ENCODE results near the gene SLC5A11. TPM values are rescaled to one million over a fixed set of nuclear protein-coding genes. Genes with fewer than 3 reads are reported as not detected.

SLC5A11 gene
- polyA plus RNA-seq, 4 donors = 4.5 to 32.4 (median 19.6) TPM

DNA sequence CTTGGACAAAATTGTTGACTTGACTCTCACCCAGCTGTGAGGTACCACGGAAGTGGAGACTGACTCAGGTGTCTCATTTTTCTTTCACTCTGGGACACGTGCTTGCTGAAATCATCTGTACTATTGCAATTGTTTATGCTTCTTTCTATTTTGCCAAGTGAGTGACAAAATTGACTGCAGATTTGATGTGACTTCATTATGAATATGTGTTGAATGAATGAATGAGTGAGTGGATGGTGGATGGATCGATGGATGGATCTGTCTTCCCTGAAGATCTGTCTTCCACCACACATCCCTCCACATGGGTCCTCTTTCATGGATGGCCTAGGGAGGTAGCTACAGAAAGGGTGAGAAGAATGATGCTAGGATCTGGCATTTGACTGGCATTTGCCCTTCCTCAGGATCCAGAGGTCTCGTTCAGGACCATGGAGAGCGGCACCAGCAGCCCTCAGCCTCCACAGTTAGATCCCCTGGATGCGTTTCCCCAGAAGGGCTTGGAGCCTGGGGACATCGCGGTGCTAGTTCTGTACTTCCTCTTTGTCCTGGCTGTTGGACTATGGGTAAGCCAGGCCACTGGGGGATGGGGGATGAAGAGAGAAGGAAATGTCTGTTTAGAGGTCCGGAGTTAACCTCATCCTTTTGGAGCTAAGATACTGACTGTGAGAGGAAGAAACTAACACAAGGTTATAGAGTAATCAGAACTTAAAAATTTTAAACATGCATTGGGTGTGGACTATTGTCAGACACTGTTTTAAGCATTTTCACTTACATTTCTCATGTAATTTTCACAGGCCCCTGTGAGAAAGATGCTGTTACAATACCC lies 12.7 kb downstream of the SLC5A11 start:
- no peak overlapping the region for H3K27ac ChIP-seq (ENCODE audit: low read depth in 1 of 3, low read length in 2 of 3)
- no peaks in the 10 kb centered on the region for H3K27me3 ChIP-seq (ENCODE audit: control insufficient read depth in 3 of 3, insufficient read depth in 3 of 3, low read length in 3 of 3)
- H3K4me1 ChIP-seq (ENCODE audit: control insufficient read depth in 3 of 3, insufficient read depth in 2 of 3, low read depth in 1 of 3, low read length in 2 of 3) = peaks cover 0 to 20% (median 0%) of the 10 kb centered on the region in 3 donors
- DNase-seq (peak; percentile 63 to 85), FAIRE-seq (no peak)
- 22 to 24% (median 24%) methylated on average over 9 of the region's 9 CpGs for WGBS, 3 donors
- H3K4me3 ChIP-seq (ENCODE audit: low read depth in 1 of 3, low read length in 3 of 3) = no peak overlapping the region
- H3K36me3 ChIP-seq (ENCODE audit: control insufficient read depth in 3 of 3, insufficient read depth in 2 of 3, low read depth in 1 of 3, low read length in 3 of 3) = peaks cover 0 to 4% (median 0%) of the 10 kb centered on the region in 3 donors
- H3K9me3 ChIP-seq (ENCODE audit: control insufficient read depth in 2 of 2, insufficient read depth in 1 of 2, low read depth in 1 of 2, low read length in 1 of 2) = no peaks in the 10 kb centered on the region

DNA sequence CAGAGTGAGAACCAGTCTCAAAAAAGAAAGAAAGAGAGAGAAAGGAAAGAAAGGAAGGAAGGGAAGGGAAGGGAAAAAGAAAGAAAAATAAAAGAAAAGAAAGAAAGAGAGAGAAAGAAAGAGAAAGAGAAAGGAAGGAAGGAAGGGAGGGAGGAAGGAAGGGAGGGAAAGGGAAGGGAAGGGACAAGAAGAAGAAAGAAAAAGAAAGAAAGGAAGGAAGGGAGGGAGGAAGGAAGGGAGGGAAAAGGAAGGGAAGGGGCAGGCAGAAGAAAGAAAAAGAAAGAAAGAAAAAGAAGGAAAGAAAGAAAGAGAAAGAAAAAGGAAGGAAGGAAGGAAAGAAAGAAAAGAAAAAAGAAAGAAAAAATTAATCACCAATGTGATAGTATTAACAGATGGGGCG lies 15.7 kb downstream of the SLC5A11 start:
- H3K36me3 ChIP-seq (ENCODE audit: control insufficient read depth in 3 of 3, insufficient read depth in 2 of 3, low read depth in 1 of 3, low read length in 3 of 3) = peaks cover 0 to 4% (median 0%) of the 10 kb centered on the region in 3 donors
- H3K27ac ChIP-seq (ENCODE audit: low read depth in 1 of 3, low read length in 2 of 3) = no peak overlapping the region
- peaks cover 0 to 6% of the 10 kb centered on the region in 2 donors for H3K9me3 ChIP-seq (ENCODE audit: control insufficient read depth in 2 of 2, insufficient read depth in 1 of 2, low read depth in 1 of 2, low read length in 1 of 2)
- no peaks in the 10 kb centered on the region for H3K27me3 ChIP-seq (ENCODE audit: control insufficient read depth in 3 of 3, insufficient read depth in 3 of 3, low read length in 3 of 3)
- DNase-seq = no peak
- no peak overlapping the region for H3K4me3 ChIP-seq (ENCODE audit: low read depth in 1 of 3, low read length in 3 of 3)
- H3K4me1 ChIP-seq (ENCODE audit: control insufficient read depth in 3 of 3, insufficient read depth in 2 of 3, low read depth in 1 of 3, low read length in 2 of 3) = peaks cover 0 to 9% (median 0%) of the 10 kb centered on the region in 3 donors
- WGBS, 3 donors = 54 to 73% (median 58%) methylated on average over 1 of the region's 1 CpG
- FAIRE-seq = no peak

GRCh38 chr16:24863582-24864437 lies 18.0 kb downstream of the SLC5A11 start:
- Histone ChIP-seq H3K4me3 (ENCODE audit: low read depth in 1 of 3, low read length in 3 of 3) (no peak overlapping the region), H3K4me1 (ENCODE audit: control insufficient read depth in 3 of 3, insufficient read depth in 2 of 3, low read depth in 1 of 3, low read length in 2 of 3) (peaks cover 0 to 4% (median 0%) of the 10 kb centered on the region in 3 donors), H3K27me3 (ENCODE audit: control insufficient read depth in 3 of 3, insufficient read depth in 3 of 3, low read length in 3 of 3) (no peaks in the 10 kb centered on the region), H3K9me3 (ENCODE audit: control insufficient read depth in 2 of 2, insufficient read depth in 1 of 2, low read depth in 1 of 2, low read length in 1 of 2) (peaks cover 0 to 6% of the 10 kb centered on the region in 2 donors), H3K27ac (ENCODE audit: low read depth in 1 of 3, low read length in 2 of 3) (no peak overlapping the region), H3K36me3 (ENCODE audit: control insufficient read depth in 3 of 3, insufficient read depth in 2 of 3, low read depth in 1 of 3, low read length in 3 of 3) (peaks cover 0 to 4% (median 0%) of the 10 kb centered on the region in 3 donors)
- DNase-seq (no peak), FAIRE-seq (no peak)
- 74 to 95% (median 87%) methylated on average over 3 of the region's 3 CpGs for WGBS, 3 donors

DNA sequence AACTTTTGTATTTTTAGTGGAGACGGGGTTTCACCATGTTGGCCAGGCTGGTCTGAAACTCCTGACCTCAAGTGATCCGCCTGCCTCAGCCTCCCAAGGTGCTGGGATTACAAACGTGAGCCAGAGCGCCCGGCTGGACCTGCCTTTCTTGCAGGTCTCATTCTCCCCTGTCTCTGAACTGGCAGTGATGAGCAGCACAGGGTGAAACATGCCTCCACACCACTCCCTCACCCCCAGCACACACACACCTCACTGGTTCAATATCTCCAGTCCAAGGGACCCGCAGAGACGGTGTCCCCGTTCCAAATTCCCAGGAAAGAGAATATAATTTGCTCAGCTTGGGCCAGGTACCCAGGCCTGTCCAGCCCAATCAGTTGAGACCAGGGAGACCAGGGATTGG lies 23.3 kb downstream of the SLC5A11 start:
- Histone ChIP-seq H3K36me3 (ENCODE audit: control insufficient read depth in 3 of 3, insufficient read depth in 2 of 3, low read depth in 1 of 3, low read length in 3 of 3) (no peaks in the 10 kb centered on the region), H3K27ac (ENCODE audit: low read depth in 1 of 3, low read length in 2 of 3) (no peak overlapping the region), H3K27me3 (ENCODE audit: control insufficient read depth in 3 of 3, insufficient read depth in 3 of 3, low read length in 3 of 3) (no peaks in the 10 kb centered on the region), H3K4me1 (ENCODE audit: control insufficient read depth in 3 of 3, insufficient read depth in 2 of 3, low read depth in 1 of 3, low read length in 2 of 3) (no peaks in the 10 kb centered on the region), H3K4me3 (ENCODE audit: low read depth in 1 of 3, low read length in 3 of 3) (no peak overlapping the region), H3K9me3 (ENCODE audit: control insufficient read depth in 2 of 2, insufficient read depth in 1 of 2, low read depth in 1 of 2, low read length in 1 of 2) (peaks cover 0 to under 1% of the 10 kb centered on the region in 2 donors)
- FAIRE-seq = no peak
- 78 to 85% (median 84%) methylated on average over 8 of the region's 8 CpGs for WGBS, 3 donors
- no peak for DNase-seq

DNA sequence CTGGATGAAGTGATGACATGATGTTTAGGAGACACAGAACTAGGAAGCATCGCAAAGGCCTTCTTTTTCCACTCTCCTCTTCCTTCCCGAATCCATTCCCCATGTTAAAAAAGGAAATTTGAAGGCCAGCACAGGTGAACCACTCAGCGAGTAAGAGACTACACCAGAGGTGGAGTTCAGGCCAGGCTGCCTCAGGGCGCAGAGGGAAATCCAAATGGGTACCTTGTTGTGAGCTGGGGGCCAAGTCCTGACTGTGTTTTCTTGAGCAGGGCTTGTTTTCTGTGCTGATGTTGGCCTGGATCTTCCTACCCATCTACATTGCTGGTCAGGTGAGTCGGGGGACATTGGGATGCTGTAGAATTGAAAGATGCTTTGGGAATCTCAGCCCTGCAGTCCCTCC lies 26.1 kb downstream of the SLC5A11 start:
- Histone ChIP-seq H3K36me3 (ENCODE audit: control insufficient read depth in 3 of 3, insufficient read depth in 2 of 3, low read depth in 1 of 3, low read length in 3 of 3) (peaks cover 0 to under 1% (median 0%) of the 10 kb centered on the region in 3 donors), H3K27me3 (ENCODE audit: control insufficient read depth in 3 of 3, insufficient read depth in 3 of 3, low read length in 3 of 3) (no peaks in the 10 kb centered on the region), H3K27ac (ENCODE audit: low read depth in 1 of 3, low read length in 2 of 3) (no peak overlapping the region), H3K4me1 (ENCODE audit: control insufficient read depth in 3 of 3, insufficient read depth in 2 of 3, low read depth in 1 of 3, low read length in 2 of 3) (peaks cover 0 to 7% (median 0%) of the 10 kb centered on the region in 3 donors), H3K9me3 (ENCODE audit: control insufficient read depth in 2 of 2, insufficient read depth in 1 of 2, low read depth in 1 of 2, low read length in 1 of 2) (no peaks in the 10 kb centered on the region), H3K4me3 (ENCODE audit: low read depth in 1 of 3, low read length in 3 of 3) (no peak overlapping the region)
- FAIRE-seq (no peak), DNase-seq (no peak)
- 93 to 99% (median 93%) methylated on average over 5 of the region's 5 CpGs for WGBS, 3 donors

DNA sequence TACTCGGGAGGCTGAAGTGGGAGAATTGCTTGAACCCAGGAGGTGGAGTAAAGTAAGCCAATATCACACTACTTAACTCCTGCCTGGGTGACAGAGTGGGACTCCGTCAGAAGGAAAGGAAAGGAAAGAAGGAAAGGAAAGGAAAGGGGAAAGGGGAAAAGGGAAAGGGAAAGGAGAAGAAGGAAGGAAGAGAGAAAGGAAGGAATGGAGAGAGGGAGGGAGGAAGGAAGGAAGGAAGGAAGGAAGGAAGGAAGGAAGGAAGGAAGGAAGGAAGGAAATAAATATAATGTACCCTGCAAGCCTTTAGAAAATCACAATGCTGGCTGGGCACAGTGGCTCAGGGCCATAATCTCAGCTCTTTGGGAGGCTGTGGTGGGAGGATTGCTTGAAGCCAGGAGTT lies 27.3 kb downstream of the SLC5A11 start:
- Histone ChIP-seq H3K4me1 (ENCODE audit: control insufficient read depth in 3 of 3, insufficient read depth in 2 of 3, low read depth in 1 of 3, low read length in 2 of 3) (peaks cover 0 to 7% (median 0%) of the 10 kb centered on the region in 3 donors), H3K27ac (ENCODE audit: low read depth in 1 of 3, low read length in 2 of 3) (no peak overlapping the region), H3K4me3 (ENCODE audit: low read depth in 1 of 3, low read length in 3 of 3) (no peak overlapping the region), H3K27me3 (ENCODE audit: control insufficient read depth in 3 of 3, insufficient read depth in 3 of 3, low read length in 3 of 3) (no peaks in the 10 kb centered on the region), H3K9me3 (ENCODE audit: control insufficient read depth in 2 of 2, insufficient read depth in 1 of 2, low read depth in 1 of 2, low read length in 1 of 2) (no peaks in the 10 kb centered on the region), H3K36me3 (ENCODE audit: control insufficient read depth in 3 of 3, insufficient read depth in 2 of 3, low read depth in 1 of 3, low read length in 3 of 3) (peaks cover 0 to 3% (median 0%) of the 10 kb centered on the region in 3 donors)
- FAIRE-seq (no peak), DNase-seq (no peak)
- 72 to 85% (median 77%) methylated on average over 2 of the region's 2 CpGs for WGBS, 3 donors

DNA sequence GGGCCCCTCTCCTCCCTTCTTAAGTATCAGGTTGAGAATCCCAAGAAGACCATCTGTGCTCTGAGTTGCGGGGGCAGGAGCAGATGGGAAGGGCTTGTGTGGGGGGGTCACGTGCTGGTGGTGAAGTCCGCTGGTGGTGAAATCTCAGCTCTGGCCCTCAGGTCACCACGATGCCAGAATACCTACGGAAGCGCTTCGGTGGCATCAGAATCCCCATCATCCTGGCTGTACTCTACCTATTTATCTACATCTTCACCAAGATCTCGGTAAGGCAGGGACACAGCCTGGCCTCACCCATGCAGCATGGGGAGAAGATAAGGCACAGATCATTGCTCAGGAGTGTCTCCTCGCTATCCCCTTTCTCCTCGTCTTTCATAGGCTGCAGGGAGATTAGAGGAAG lies 29.7 kb downstream of the SLC5A11 start:
- FAIRE-seq (no peak), DNase-seq (no peak)
- Histone ChIP-seq H3K9me3 (ENCODE audit: control insufficient read depth in 2 of 2, insufficient read depth in 1 of 2, low read depth in 1 of 2, low read length in 1 of 2) (no peaks in the 10 kb centered on the region), H3K27ac (ENCODE audit: low read depth in 1 of 3, low read length in 2 of 3) (no peak overlapping the region), H3K4me3 (ENCODE audit: low read depth in 1 of 3, low read length in 3 of 3) (no peak overlapping the region), H3K36me3 (ENCODE audit: control insufficient read depth in 3 of 3, insufficient read depth in 2 of 3, low read depth in 1 of 3, low read length in 3 of 3) (peaks cover 0 to 3% (median 0%) of the 10 kb centered on the region in 3 donors), H3K27me3 (ENCODE audit: control insufficient read depth in 3 of 3, insufficient read depth in 3 of 3, low read length in 3 of 3) (no peaks in the 10 kb centered on the region), H3K4me1 (ENCODE audit: control insufficient read depth in 3 of 3, insufficient read depth in 2 of 3, low read depth in 1 of 3, low read length in 2 of 3) (peaks cover 0 to 7% (median 0%) of the 10 kb centered on the region in 3 donors)
- WGBS, 3 donors = 84 to 90% (median 89%) methylated on average over 10 of the region's 10 CpGs

DNA sequence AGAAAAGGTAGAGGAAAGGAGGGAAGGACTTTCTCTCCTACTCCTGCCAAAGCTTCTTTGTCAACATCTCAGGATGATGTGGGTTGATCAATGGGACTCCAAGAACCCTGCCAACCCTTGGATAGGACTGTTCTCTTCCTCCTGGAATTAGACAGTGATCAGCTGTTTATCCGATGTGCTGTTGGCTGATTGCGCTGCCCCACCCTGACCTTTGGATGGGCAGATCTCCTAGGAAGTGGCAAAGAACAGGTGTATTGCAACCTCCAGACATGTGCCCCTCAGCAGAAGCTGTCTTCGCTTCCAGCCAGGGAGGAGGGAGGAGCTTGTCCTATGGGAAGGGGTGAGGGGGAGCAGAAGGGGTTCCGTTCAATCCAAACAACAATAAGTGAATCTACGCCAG lies 30.5 kb downstream of the SLC5A11 start:
- H3K27me3 ChIP-seq (ENCODE audit: control insufficient read depth in 3 of 3, insufficient read depth in 3 of 3, low read length in 3 of 3) = no peaks in the 10 kb centered on the region
- peaks cover 0 to 3% (median 0%) of the 10 kb centered on the region in 3 donors for H3K36me3 ChIP-seq (ENCODE audit: control insufficient read depth in 3 of 3, insufficient read depth in 2 of 3, low read depth in 1 of 3, low read length in 3 of 3)
- FAIRE-seq = no peak
- peak; percentile 49 to 81 for DNase-seq
- H3K9me3 ChIP-seq (ENCODE audit: control insufficient read depth in 2 of 2, insufficient read depth in 1 of 2, low read depth in 1 of 2, low read length in 1 of 2) = no peaks in the 10 kb centered on the region
- peaks cover 0 to 7% (median 0%) of the 10 kb centered on the region in 3 donors for H3K4me1 ChIP-seq (ENCODE audit: control insufficient read depth in 3 of 3, insufficient read depth in 2 of 3, low read depth in 1 of 3, low read length in 2 of 3)
- no peak overlapping the region for H3K4me3 ChIP-seq (ENCODE audit: low read depth in 1 of 3, low read length in 3 of 3)
- H3K27ac ChIP-seq (ENCODE audit: low read depth in 1 of 3, low read length in 2 of 3) = no peak overlapping the region
- 31 to 65% (median 51%) methylated on average over 5 of the region's 5 CpGs for WGBS, 3 donors

Measured in small intestine (tissue), 7 donors.